Panc1 (cell line): ENCODE measurements around the gene CDX1.

Experiments used
- CTCF ChIP-seq: fragments of 450-650 bp; IDR thresholded peaks from 2 replicates; pipeline ENCODE4 v1.5.1; 2017; ENCODE audit warnings: mild to moderate bottlenecking
- REST ChIP-seq, 2 experiments: IDR thresholded peaks; 2 replicates each; pipeline ENCODE4 v1.6.1; 2011 to 2012; ENCODE audit warnings: low read depth in 2 of 2, control low read depth in 1 of 2, low read length in 1 of 2, mild to moderate bottlenecking in 1 of 2, moderate library complexity in 1 of 2; ENCODE audit not compliant: insufficient read depth in 1 of 2

GRCh38 chr5:150183436-150183835 lies 16.9 kb downstream of the CDX1 start:
- TF ChIP-seq CTCF (no peak), REST (IDR thresholded peaks at IDR 0.05; ENCODE audit: insufficient read depth in 1 of 2, low read depth in 2 of 2, low read length in 1 of 2) (no peak)
